DMS153 (cell line): Measurements from ENCODE around the gene MRPL53.
"Not testable (repeated sequence)": the region's sequence is repeated elsewhere in the genome, so short reads cannot be mapped to it uniquely, and the experiment has no call there.

Source experiments
- DNase-seq: peaks from one replicate; lab custom pipeline; 2025; lab: John Stamatoyannopoulos, UW

MRPL53 gene

GRCh38 chr2:74502147-74502719 lies 29.8 kb upstream of the MRPL53 start:
- no peak for DNase-seq

DNA sequence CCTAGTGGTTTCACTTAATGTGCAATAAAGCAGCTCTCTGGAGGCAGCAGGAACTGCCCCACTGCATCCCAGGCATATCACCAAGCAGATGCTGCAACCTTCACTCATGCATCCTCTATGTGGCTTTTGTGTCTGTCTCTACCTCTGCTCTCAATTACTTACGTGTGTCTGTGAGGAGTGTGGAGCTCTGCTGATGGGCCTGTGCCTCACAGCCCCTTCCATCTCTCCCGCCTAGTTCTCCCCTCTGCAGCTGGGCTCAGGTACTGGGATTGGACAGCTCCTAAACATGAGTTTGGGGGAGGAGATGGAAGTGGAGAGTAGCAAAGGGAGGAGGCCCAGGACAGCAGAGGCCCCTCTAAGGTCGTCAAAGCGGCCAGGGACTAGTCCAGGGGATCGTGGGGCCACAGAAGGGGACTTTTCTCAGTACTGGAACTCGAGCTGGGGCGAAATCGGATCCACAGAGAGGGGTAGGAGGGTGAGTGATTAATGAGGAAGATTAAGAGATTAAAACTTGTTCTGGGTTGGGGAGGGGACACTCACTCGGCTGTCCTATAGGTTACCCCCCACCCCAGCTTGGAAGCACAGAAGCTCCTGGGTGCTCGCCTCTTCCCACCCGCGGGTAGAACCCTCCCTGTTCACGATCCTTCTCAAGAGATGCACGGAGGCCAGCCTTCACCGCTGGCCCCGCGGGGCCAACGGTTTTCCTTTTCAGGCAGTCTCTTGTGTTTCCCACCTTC lies 29.0 kb upstream of the MRPL53 start:
- DNase-seq = no peak

DNA sequence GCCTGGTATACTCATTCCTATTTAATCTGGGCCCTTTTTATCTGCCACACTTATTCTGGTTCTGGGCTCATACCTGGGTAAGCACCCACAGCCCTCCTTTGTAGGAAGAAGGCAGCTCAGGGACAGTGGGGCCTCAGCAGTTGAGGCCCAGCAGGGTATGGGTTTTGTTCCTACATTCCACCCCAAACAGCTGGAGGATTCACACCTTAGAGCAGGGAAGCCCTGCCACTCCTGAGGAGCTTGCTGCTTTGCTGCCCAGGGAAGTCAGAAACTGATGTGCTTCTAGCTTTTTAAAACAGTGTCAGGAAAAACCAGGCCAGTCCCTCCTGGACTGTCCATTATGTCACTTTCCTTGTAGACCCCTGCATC lies 28.1 kb upstream of the MRPL53 start:
- DNase-seq = no peak

DNA sequence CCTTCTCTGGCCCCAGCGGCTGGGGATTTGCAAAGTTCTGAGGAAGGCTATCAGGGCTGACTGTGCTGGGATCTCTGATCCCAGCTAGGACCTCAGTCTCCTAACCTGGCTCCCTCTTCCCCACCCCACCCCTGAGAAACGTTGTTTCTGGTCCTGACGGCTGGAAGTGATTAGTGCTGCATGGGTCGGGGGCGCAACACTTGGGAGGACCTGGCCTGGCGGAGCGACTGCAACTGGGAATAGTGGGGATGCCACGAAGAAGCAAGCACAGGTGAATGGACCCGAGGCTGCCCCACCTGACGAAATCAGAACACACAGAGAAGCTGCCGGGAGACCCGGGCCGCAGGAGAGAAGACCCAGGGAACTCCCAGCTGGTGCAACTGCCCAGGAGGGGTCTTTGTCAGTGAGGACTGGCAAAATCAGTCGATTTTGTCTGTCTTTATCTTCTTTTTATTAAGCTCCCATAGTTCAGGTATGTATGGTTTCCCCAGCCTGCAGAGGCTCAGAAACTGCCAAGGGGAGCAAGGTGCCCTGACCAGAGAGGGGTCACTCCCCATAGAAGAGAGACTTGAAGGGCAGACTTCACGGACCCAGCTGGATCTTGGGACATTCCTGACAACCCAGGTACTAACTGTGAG lies 27.6 kb upstream of the MRPL53 start:
- DNase-seq = no peak

DNA sequence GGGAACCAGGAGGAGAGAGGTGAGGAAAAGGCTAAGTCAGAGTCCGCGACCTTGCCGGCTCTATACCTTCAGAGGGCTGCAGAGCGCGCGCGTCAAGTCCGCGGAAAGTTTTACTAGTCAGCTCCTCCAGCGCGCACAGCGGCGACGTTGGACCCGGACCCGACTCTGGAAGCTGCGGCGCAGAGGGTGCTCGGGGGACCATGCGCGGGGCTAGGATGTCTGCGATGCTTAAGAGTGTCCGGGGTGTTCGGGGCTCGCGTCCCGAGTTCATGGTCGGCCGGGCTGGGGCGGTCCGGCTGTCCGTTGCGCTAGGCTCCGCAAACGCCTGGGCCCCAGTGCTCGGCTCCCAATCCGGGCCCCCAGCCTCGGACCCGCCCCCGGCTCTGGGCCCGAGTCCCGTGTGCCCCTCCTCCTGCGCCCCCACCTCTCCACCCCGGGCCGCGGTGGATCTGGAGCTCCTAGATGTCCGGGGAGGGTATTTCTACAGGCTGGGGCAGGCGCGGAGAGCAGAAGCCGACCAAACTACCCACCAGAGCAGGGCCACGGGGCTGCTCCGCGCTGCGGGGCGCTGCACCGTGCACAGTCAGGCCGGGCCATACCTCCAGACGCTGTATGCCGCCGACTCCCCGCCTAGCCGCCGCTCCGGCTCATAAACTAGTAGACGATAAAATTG lies 26.9 kb upstream of the MRPL53 start, which contains the start of gene LBX2:
Gene LBX2, minus strand, starts transcription at position 337 of the 673 bp plus-strand sequence. Its CDS starts 66 bp downstream, at position 271.
- DNase-seq = no peak

- DNase-seq = no peak
Observed at GRCh38 chr2:74498500-74499266, 26.2 kb upstream of the MRPL53 start.

GRCh38 chr2:74497777-74498499 lies 25.5 kb upstream of the MRPL53 start:
- no peak for DNase-seq

- no peak for DNase-seq
Observed at GRCh38 chr2:74496997-74497776, 24.7 kb upstream of the MRPL53 start.

GRCh38 chr2:74495440-74495839 lies 23.0 kb upstream of the MRPL53 start:
- DNase-seq = no peak

DNA sequence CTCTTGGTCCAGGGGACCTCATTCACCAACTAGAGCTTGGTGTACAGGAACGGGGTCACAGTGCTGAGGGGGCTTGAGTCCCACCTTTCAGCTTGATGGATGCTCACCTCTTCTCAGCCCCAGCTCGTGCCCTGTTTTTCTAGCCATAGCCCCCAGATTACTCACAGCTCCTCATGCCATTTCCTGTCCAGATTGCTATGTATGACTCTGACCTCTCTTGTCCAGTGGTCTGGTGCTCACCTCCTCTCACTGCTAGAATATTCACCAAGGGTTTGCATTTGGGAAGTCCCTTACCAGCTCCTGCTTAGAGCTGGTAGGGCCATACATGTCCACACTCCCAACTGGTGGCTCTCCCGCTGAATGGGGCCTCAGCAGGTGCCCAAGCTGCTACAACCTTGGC lies 21.1 kb upstream of the MRPL53 start:
- DNase-seq = no peak

- DNase-seq = no peak
Observed at GRCh38 chr2:74491648-74492544, 19.4 kb upstream of the MRPL53 start.

- no peak for DNase-seq
Observed at GRCh38 chr2:74489906-74490305, 17.4 kb upstream of the MRPL53 start.

DNA sequence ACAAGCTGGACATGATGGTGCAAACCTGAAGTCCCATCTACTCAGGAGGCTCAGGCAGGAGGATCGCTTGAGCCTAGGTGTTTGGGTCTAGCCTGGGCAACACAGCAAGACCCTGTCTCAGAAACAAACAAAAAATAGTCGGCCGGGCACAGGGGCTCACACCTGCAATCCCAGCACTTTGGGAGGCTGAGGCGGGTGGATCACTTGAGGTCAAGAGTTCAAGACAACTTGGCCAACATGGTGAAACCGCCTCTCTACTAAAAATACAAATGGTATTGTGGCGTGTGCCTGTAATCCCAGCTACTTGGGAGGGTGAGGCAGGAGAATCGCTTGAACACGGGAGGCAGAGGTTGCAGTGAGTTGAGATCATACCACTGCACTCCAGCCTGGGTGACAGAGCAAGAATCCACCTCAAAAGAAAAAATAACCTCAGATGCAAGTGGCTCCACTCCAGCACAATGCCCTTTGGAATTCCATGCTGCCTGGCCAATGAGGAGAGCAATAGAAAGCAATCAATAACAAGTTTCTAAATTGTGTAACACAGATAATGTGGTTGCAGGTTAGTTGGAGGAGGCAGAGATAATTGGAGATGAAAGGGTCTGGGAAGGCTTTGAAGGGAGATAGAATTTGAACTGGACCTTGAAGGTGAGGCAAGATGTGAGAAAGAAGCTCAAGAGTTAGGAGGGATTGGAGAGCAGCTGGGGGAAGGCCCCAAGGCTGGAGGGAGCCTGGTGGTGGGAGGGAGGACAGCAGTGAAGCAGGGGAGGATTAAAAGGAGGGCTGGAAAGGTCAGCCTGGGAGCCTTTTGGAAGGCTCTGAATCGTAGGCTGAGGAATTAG lies 16.4 kb upstream of the MRPL53 start:
- DNase-seq = no peak

DNA sequence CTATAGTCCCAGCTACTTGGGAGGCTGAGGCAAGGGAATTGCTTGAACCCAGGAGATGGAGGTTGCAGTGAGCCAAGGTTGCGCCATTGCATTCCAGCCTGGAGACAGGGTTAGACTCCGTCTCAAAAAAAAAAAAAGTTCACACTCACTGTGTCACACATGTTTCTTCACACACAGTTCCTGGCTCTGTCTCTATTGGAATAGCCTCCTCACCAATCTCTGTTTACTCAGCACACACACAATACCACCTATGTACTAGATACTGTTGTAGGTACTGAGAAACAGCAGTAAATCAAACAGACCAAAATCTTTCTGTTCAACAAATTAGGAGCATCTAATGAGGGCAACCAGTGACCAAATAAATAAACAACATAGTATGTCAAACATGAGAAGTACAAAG lies 13.7 kb upstream of the MRPL53 start:
- no peak for DNase-seq

GRCh38 chr2:74483675-74484164 lies 11.2 kb upstream of the MRPL53 start:
- not testable (repeated sequence) for DNase-seq

- peak; percentile 89 for DNase-seq
Observed at GRCh38 chr2:74482801-74483674, 10.6 kb upstream of the MRPL53 start, which contains the start of the genes CCDC142 and TTC31. Gene CCDC142, minus strand, starts transcription at chr2:74482998. Its CDS starts 161 bp downstream, at chr2:74482837. Gene TTC31, plus strand, starts transcription at chr2:74483081. Its CDS starts 15 bp downstream, at chr2:74483096.
